Astrocyte (in vitro differentiated cells and primary cell): ENCODE measurements around the gene LIM2. TPM values are rescaled to one million over a fixed set of nuclear protein-coding genes. Genes with fewer than 3 reads are reported as not detected.

Experiments
- DNase-seq: peaks from one replicate; pipeline ENCODE4 v3.0.0-alpha.2; 2010; ENCODE audit warnings: low read depth
- FAIRE-seq: peaks from 2 replicates; lab custom pipeline; 2011; peaks lifted over from hg19 to GRCh38; lab: Jason Lieb, UNC
- H2AFZ ChIP-seq: 2 replicates; pipeline ENCODE4 v1.6.0; 2012; ENCODE audit warnings: low read depth, low read length, inconsistent platforms
- H3K27ac ChIP-seq: 2 replicates; pipeline ENCODE4 v1.5.1; 2011; ENCODE audit warnings: low read depth, low read length, inconsistent platforms
- H3K27me3 ChIP-seq: 2 replicates; pipeline ENCODE4 v1.6.0; 2011; ENCODE audit warnings: low read length, inconsistent platforms; ENCODE audit not compliant: insufficient read depth
- H3K36me3 ChIP-seq: 2 replicates; pipeline ENCODE4 v1.5.1; 2011; ENCODE audit warnings: low read length, inconsistent platforms; ENCODE audit not compliant: insufficient read depth
- H3K4me1 ChIP-seq: 2 replicates; pipeline ENCODE4 v1.5.1; 2011; ENCODE audit warnings: low read length, inconsistent platforms; ENCODE audit not compliant: insufficient read depth
- H3K4me2 ChIP-seq: 2 replicates; pipeline ENCODE4 v1.6.0; 2012; ENCODE audit warnings: low read length, inconsistent platforms
- H3K4me3 ChIP-seq: 2 replicates; pipeline ENCODE4 v1.5.1; 2011; ENCODE audit warnings: low read depth, mild to moderate bottlenecking, low read length, inconsistent platforms; ENCODE audit not compliant: insufficient read depth
- H3K79me2 ChIP-seq: 2 replicates; pipeline ENCODE4 v1.6.0; 2012; ENCODE audit warnings: mild to moderate bottlenecking, low read length, inconsistent platforms; ENCODE audit not compliant: insufficient read depth
- H3K9ac ChIP-seq: 2 replicates; pipeline ENCODE4 v1.6.0; 2012; ENCODE audit warnings: mild to moderate bottlenecking, low read length, inconsistent platforms
- H3K9me3 ChIP-seq: 2 replicates; pipeline ENCODE4 v1.5.1; 2012; ENCODE audit warnings: low read depth, mild to moderate bottlenecking, low read length, inconsistent platforms; ENCODE audit not compliant: insufficient read depth
- H4K20me1 ChIP-seq: 2 replicates; pipeline ENCODE4 v1.6.0; 2012; ENCODE audit warnings: low read length, inconsistent platforms; ENCODE audit not compliant: insufficient read depth
- H3K27ac Mint-ChIP-seq: one replicate; pipeline ENCODE4 v1.8.0; 2021; ENCODE audit warnings: mild to moderate bottlenecking, mixed read lengths; ENCODE audit not compliant: unreplicated experiment
- H3K27me3 Mint-ChIP-seq: one replicate; pipeline ENCODE4 v1.8.0; 2021; ENCODE audit warnings: low read depth, mixed read lengths; ENCODE audit not compliant: unreplicated experiment
- H3K36me3 Mint-ChIP-seq: one replicate; pipeline ENCODE4 v1.8.0; 2021; ENCODE audit warnings: low read depth, mixed read lengths; ENCODE audit not compliant: unreplicated experiment
- H3K4me1 Mint-ChIP-seq: one replicate; pipeline ENCODE4 v1.8.0; 2021; ENCODE audit warnings: low read depth, mixed read lengths; ENCODE audit not compliant: unreplicated experiment
- H3K4me3 Mint-ChIP-seq: one replicate; pipeline ENCODE4 v1.8.0; 2021; ENCODE audit warnings: mild to moderate bottlenecking, moderate library complexity, mixed read lengths; ENCODE audit not compliant: unreplicated experiment
- H3K9me3 Mint-ChIP-seq: one replicate; pipeline ENCODE4 v1.8.0; 2021; ENCODE audit warnings: mild to moderate bottlenecking, mixed read lengths; ENCODE audit not compliant: unreplicated experiment
- EZH2 ChIP-seq: IDR thresholded peaks from 2 replicates; pipeline ENCODE4 v1.6.1; 2012; ENCODE audit warnings: mild to moderate bottlenecking, low read length, inconsistent platforms; ENCODE audit not compliant: insufficient read depth
- total RNA-seq: library from RNA; stranded (reverse); gene quantifications from 2 replicates; pipeline ENCODE4 v1.2.1, GENCODE V29; 2021
- TF ChIP-seq, protein P1 (sequence below): IDR thresholded peaks from 2 replicates; pipeline ENCODE4 v1.5.1; 2011; ENCODE audit warnings: low read depth, mild to moderate bottlenecking, inconsistent platforms, low read length, moderate library complexity; ENCODE audit not compliant: insufficient read depth

The LIM2 gene
- total RNA-seq, 1 donor from 2014 or later, result not detected

DNA sequence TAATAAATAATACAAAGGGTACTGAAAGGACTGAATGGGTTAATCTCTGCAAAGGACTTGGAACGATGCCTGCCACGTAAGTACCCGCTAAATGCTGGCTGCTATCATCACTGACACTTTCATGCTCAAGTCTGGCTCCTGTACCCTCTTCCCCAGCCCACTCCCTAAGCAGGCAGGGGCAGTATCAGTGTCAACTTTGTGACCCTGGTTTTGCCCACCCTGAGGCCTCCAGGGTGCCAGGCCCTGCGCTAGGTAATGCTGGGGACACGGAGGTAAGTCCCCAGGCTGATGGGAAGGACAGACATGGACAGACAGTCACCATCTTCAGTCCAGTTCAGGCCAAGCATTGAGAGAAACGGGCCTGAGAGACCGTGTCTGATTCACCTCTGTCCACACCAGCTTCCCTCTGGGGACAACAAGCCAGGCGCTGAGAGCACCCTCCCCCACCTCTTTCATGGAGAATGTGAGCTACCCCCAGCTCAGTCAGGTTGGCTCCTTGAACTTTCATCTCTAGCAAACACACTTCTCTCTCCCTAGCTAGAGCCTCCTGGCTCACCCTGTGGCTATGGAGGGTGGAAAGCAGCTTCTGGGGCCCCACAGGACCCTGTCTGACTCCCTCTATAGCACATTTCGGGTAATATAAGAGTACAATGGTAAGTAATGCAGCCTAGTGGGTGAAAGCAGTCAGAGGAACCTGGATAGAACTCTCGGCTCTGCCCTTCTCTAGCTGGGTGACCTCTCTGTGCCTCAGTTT lies 22.4 kb downstream of the LIM2 start:
- DNase-seq (peak; percentile 42), FAIRE-seq (no peak)
- Mint-ChIP-seq H3K4me3 (peak overlapping the region; percentile 91), H3K9me3 (peaks cover 2% of the 10 kb centered on the region), H3K27me3 (no peaks in the 10 kb centered on the region), H3K27ac (peak overlapping the region; percentile 89), H3K36me3 (peaks cover 2% of the 10 kb centered on the region), H3K4me1 (peaks cover 18% of the 10 kb centered on the region)
- Histone ChIP-seq H3K9me3 (no peaks in the 10 kb centered on the region), H3K79me2 (peaks cover 20% of the 10 kb centered on the region), H3K4me2 (peak overlapping the region; percentile 98), H3K4me3 (peak overlapping the region; percentile 93), H4K20me1 (no peaks in the 10 kb centered on the region), H3K36me3 (no peaks in the 10 kb centered on the region), H3K27me3 (no peaks in the 10 kb centered on the region), H2AFZ (peak overlapping the region; percentile 87), H3K27ac (peak overlapping the region; percentile 82), H3K4me1 (peaks cover 30% of the 10 kb centered on the region), H3K9ac (peak overlapping the region; percentile 92)
- TF ChIP-seq, protein P1, sequence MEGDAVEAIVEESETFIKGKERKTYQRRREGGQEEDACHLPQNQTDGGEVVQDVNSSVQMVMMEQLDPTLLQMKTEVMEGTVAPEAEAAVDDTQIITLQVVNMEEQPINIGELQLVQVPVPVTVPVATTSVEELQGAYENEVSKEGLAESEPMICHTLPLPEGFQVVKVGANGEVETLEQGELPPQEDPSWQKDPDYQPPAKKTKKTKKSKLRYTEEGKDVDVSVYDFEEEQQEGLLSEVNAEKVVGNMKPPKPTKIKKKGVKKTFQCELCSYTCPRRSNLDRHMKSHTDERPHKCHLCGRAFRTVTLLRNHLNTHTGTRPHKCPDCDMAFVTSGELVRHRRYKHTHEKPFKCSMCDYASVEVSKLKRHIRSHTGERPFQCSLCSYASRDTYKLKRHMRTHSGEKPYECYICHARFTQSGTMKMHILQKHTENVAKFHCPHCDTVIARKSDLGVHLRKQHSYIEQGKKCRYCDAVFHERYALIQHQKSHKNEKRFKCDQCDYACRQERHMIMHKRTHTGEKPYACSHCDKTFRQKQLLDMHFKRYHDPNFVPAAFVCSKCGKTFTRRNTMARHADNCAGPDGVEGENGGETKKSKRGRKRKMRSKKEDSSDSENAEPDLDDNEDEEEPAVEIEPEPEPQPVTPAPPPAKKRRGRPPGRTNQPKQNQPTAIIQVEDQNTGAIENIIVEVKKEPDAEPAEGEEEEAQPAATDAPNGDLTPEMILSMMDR, result no peak
- TF ChIP-seq EZH2, result no peak

DNA sequence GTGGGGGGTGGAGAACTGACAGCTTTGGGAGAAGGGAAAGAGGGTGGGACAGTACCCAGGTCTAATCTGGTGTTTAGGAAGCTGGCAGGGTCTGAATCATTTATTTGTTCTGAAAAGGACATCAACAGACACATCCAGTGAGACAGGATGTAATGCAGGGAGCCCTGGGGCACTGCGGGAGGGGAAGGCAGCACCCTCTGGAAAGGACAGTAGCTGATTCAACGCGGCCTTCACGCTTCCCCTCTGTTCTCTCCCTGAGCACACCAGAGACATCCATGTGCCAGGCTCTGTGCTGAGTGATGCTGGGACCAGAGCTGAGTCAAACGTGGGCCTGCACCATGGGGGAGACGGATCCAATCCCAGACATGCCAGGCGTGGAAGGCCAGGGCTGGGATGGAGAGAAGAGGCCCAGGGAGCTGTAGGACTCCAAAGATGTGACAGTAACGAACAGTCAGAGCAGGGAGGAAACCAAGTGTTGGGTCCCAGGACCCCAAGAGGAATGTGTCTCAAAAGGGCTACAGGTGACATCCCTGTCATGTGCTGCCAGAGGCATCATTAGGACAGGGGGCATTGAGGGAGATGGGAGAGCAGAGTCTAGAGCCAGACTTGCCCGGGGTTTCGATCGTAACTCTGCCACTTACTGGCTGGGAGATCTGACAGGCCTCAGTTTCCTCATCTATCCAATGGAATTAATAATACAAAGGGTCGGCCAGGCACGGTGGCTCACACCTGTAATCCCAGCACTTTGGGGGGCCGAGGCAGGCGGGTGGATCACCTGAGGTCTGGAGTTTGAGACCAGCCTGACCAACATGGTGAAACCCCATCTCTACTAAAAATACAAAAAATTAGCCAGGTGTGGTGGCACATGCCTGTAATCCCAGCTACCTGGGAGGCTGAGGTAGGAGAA lies 23.3 kb downstream of the LIM2 start:
- Mint-ChIP-seq H3K9me3 (no peaks in the 10 kb centered on the region), H3K4me3 (peak overlapping the region; percentile 72), H3K27me3 (no peaks in the 10 kb centered on the region), H3K4me1 (peaks cover 20% of the 10 kb centered on the region), H3K36me3 (peaks cover 2% of the 10 kb centered on the region), H3K27ac (peak overlapping the region; percentile 79)
- Histone ChIP-seq H3K27me3 (no peaks in the 10 kb centered on the region), H4K20me1 (peaks cover 4% of the 10 kb centered on the region), H3K9me3 (no peaks in the 10 kb centered on the region), H3K4me2 (no peak overlapping the region), H3K79me2 (peaks cover 20% of the 10 kb centered on the region), H3K4me3 (no peak overlapping the region), H3K9ac (no peak overlapping the region), H2AFZ (no peak overlapping the region), H3K4me1 (peaks cover 35% of the 10 kb centered on the region), H3K36me3 (no peaks in the 10 kb centered on the region), H3K27ac (no peak overlapping the region)
- TF ChIP-seq, protein P1, result no peak
- no peak for TF ChIP-seq EZH2
- no peak for FAIRE-seq
- no peak for DNase-seq
